GM23248 (cell line): ENCODE data around the gene CDC42SE2.

Experiments
- EZH2 ChIP-seq: fragments of 200-600 bp; sonication (generic); IDR thresholded peaks from 2 replicates; pipeline ENCODE4 v1.6.1; 2018; ENCODE audit warnings: antibody characterized with exemption, mild to moderate bottlenecking; ENCODE audit not compliant: insufficient read depth, poor library complexity, severe bottlenecking
- EZH2phosphoT487 ChIP-seq: fragments of 200-600 bp; sonication (generic); IDR thresholded peaks from 2 replicates; pipeline ENCODE4 v1.6.1; 2018; ENCODE audit warnings: antibody characterized with exemption, moderate library complexity, mild to moderate bottlenecking, low read depth; ENCODE audit not compliant: insufficient read depth

GRCh38 chr5:131285703-131286399 lies 22.0 kb downstream of the CDC42SE2 start:
- TF ChIP-seq EZH2phosphoT487 (no peak), EZH2 (no peak)
